GM21526 (cell line): Measurements from ENCODE around the gene OTOG.

ENCODE experiments used
- ATAC-seq: cut with Tn5 transposase; IDR thresholded peaks from one replicate; pipeline ENCODE4 v1.9.1; 2021; ENCODE audit warnings: moderate library complexity; ENCODE audit not compliant: unreplicated experiment, low FRiP score

Gene OTOG

DNA sequence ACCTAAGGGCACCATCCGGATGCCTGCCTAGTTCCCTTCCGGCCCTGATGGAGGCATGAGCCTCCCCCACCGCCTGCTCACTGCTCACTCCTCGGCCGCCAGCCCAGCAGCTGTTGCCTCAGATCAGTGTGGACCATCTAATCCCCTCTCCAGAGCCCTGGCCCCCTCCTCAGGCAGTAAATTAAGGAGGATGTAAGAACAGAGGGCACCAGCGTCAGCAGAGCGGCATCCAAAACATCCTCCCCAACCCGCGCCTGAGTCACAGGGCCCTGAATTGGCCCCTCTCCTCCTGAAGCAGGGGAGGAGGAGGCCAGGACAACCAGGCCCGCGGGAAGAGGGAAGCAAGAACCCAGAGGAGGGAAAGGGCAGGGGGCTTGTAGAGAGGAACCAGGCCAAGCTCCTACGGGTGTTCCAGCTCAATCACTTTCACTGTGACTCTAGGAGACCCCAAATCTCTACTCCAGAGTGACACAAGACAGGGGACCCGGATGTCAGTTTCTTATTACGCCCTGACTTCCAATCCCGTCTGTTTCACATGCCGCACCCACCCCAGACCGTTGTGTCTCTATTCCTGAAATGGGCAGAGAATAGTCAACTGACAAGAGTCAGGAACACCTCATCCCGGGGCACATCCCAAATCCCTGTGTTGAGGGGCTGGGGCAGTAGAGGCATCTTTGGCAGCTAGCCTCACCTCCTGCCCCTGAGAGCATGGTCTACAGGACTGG lies 141.0 kb downstream of the OTOG start:
- ATAC-seq = no peak

- no peak for ATAC-seq
Measured at GRCh38 chr11:17691550-17691949, 144.5 kb downstream of the OTOG start.

DNA sequence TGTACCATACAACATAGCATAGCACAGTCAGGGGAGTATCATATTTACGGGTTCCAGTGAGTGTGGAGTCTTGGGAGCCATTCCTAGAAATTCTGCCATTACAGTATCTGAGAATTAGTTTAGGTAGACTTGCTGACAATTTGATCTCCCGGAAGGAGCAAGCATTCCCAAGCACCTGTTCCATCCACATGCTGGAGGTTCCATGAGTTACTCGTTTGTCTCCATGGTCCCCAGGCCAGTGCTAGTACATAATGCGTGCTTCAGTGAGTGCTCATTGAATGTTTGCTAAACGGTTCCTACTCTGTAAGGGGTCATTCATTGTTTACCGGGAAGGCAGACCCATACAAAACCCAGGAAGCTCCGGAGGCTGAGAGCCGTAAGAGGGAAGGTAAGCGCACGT lies 144.9 kb downstream of the OTOG start:
- ATAC-seq = no peak

DNA sequence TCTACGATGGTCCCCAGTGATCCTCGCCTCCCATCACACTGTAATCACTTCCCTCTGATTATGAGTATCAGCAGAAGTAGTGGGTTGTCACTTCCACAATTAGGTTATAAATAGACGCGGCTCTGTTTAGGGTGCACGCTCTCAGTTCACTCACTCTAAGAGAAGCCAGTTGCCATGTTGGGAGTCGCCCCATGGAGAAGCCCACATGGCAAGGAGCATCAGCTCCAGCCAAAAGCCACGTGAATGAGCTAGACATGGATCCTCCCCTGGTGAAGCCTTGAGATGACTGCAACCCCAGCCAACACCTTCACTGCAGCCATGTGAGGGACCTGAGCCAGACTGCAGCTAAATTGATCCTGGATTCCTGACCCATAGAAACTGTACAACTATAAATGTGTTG lies 145.9 kb downstream of the OTOG start:
- no peak for ATAC-seq

DNA sequence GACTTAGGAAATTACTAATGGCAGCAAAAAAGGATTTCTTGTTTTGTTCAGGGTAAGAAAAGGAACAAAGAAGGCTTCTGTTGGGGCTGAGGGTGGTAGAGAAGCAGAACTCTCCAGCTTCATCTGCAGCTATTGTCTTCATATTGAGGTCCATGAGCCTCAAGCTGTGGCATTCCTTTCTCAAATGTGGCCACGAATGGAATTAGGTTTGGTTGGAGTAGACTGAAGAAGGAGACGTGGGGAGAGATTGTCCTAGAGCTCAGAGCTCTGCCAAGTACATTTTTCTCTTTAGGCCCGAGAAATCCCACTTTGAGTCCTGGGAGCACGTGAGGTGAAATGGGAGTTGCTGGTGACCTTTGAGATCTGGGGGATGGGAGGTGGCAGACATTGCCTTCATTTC lies 146.5 kb downstream of the OTOG start:
- ATAC-seq = no peak

DNA sequence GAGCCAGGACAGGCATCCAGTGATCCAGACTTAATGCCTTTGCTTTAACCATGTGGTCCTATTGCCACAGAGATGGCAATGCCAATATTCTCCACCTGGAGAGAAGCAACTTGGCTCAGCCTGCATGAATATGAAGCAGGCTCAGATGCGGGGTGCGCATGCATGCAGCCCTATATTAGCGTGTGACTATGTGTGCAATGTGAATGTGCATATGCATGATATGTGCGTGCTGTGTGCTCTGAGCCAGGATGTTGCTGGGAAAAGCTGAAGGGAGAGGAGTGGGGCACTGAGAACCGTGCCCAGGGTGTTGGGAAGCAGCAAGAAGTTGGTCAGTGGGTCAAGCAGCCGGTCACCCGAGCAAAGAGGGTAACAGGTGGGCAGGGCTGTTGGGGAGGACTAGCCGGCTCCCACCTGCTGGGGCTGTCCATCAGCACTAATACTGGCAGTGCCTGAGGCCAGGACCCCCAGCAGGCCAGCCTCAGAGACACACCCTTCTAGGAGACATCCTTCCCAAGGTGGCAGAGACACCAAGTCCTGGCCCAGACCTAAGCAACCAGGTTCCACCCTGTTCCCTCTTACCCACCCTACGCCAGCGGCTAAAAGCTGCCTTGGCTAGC lies 147.5 kb downstream of the OTOG start:
- no peak for ATAC-seq

DNA sequence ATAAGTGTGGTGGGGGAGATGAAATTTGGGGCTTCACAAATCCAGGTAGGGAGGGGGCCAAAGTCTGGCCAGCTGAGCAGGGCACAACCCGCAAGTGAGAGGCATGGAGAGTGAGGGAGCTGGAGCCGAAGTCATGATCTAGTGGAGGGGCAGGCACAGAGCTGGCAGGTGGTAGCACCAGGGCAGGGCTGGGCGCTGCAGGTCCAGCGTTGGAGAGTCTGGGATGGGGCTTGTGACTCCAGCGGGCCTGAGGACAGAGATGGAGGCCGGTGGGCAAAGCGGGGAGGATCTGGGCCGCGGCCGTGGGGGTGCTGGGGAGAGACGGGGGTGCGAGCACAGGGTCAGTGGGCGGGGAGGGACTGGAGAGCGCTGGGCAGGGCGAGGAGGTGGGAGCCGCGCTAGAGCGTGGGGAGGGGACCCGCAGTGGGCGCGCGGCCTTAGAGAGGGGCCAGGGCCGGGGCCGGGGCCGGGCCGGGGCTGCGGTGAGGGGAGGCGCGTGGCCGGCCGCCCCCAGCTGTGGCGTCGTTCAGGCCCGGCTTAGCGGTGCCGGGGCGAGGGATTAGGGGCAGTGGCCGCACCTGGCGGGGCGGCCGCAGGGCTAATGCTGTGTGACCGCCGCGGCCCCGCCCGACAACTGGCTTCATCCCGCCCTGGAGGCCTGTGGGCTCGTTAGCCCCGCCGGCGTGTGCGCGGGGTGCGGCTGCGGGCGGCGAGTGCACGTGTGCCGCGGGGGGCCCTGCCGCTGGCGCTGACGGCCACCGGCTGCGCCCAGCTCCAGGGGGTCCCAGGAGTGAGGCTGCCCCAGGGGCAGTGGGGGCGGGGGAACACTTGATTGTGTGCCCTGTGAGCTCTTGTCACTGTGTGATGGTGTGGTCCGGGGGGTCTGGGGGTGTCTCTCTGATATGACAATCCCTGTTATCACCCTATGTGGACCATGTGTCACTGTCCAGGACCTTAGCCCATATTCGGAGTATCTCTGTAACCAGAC lies 148.7 kb downstream of the OTOG start:
- ATAC-seq = no peak

GRCh38 chr11:17696741-17697140 lies 149.7 kb downstream of the OTOG start:
- ATAC-seq = no peak
